Left kidney (tissue), 2 donors: Measurements from ENCODE around the gene FAU. TPM values are rescaled to one million over a fixed set of nuclear protein-coding genes. Genes with fewer than 3 reads are reported as not detected.

ENCODE experiments used
- DNase-seq: peaks from one replicate; pipeline ENCODE4 v3.0.0-alpha.2; 2013
- polyA plus RNA-seq: library from polyadenylated mRNA; unstranded; fragments of 120-200 nt; gene quantifications from one replicate; pipeline ENCODE4 v1.2.1, GENCODE V29; 2013; ENCODE audit not compliant: insufficient read length

Gene FAU
- polyA plus RNA-seq, 1 donor, result 474 TPM

DNA sequence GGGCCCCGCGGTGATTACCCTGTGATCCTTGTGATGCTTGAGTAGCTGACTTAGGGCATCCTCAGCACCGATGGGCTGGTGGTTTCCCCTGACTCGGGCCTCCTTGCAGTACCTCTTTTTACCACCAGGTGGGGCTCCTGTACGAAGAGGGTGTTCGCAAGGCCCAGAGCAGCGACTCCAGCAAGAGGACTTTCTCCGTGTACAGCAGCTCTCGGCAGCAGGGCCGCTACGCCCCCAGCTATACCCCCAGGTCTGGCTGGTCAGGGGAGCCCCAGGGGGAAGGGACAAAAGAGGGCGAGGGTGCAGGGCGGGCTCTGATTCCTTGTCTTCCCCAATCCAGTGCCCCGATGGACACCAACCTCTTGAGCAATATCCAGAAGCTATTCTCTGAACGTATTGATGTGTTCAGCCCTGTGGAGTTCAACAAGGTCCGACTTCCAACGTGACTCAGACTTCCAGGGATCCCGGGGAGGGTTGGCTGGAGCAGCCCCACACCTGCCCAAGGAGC is 11.5 kb downstream of the FAU start:
- DNase-seq, result peak; percentile 82

DNA sequence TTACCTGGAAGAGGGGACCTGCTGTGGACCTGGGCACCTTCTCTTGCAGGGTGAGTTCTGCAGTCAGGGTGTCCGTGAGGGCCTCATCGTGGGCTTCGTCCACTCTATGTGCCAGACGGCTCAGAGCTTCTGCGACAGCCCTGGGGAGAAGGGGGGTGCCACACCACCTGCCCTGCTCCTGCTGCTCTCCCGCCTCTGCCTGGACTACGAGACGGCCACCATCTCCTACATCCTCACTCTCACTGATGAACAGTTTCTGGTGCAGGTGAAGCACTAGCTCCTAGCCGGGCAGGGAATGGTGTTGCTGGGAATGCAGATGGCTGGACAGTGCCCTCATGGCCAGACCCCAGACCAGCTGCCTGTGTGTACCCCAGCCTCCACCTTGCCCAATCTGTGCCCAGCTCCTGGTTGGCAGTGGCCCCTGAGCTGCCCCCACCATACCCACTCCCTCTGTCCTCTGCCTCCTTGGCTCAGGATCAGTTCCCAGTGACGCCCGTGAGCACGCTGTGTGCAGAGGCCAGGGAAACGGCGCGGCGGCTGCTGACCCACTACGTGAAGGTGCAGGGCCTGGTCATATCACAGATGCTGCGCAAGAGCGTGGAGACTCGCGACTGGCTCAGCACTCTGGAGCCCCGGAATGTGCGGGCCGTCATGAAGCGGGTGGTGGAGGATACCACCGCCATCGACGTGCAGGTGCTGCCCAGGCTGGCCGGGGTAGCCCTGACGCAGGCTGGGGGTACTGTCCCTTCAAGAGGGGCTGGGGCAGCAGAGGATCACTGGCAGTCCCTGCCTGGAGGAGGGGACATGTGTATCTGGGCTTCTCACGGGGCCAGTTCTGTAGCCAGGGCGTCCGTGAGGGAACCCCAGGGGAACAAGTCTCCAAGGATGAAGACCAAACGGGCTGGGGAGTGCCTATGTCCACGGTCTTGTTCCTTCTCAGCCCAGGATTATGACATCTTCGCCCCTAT is 12.4 kb downstream of the FAU start:
- DNase-seq, result no peak

DNA sequence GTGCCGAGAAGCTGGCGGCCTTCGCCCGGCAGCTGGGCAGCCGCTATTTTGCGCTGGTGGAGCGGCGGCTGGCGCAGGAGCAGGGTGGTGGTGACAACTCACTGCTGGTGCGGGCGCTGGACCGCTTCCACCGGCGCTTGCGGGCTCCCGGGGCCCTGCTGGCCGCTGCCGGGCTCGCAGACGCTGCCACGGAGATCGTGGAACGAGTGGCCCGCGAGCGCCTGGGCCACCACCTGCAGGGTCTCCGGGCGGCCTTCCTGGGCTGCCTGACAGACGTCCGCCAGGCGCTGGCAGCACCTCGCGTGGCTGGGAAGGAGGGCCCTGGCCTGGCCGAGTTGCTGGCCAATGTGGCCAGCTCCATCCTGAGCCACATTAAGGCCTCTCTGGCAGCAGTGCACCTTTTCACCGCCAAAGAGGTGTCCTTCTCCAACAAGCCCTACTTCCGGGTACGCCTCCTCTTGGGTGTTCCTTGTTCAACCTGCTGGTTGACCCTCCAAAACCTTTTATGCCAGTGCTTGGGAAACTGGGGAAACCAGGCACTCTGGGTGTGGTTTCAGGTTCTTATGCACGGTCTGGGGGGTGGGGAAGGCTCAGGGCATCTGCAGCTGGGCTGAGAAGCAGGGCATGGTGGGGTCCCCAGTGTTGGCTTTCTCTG is 13.3 kb downstream of the FAU start:
- DNase-seq, result no peak

- DNase-seq, result no peak
Measured at GRCh38 chr11:65107751-65108468, 14.0 kb downstream of the FAU start.

GRCh38 chr11:65107078-65107477 is 14.9 kb downstream of the FAU start:
- DNase-seq, result no peak

- no peak for DNase-seq
Measured at GRCh38 chr11:65104628-65105027, 17.3 kb downstream of the FAU start.

DNA sequence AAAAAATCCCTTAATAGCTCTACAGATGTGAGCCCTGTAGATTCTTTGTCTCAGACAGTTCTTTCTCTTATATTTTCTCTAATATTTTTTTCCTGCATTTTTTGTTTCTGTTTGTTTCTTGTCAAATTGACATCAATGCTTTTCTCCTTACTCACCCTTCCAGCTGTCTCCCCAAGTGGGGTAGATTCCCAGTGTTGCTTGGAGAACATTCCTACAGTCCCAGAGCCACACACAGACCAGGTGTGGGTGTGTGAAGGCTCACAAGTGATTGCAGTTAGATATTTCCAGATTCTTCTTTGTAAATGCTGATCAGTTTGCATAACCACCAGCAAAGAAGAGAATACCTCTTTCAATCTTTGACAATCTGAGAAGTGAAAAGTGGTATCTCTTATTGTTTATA is 18.5 kb downstream of the FAU start:
- DNase-seq, result no peak

- no peak for DNase-seq
Measured at GRCh38 chr11:65102142-65103095, 19.5 kb downstream of the FAU start.

GRCh38 chr11:65100674-65101350 is 21.1 kb downstream of the FAU start:
- DNase-seq, result no peak

DNA sequence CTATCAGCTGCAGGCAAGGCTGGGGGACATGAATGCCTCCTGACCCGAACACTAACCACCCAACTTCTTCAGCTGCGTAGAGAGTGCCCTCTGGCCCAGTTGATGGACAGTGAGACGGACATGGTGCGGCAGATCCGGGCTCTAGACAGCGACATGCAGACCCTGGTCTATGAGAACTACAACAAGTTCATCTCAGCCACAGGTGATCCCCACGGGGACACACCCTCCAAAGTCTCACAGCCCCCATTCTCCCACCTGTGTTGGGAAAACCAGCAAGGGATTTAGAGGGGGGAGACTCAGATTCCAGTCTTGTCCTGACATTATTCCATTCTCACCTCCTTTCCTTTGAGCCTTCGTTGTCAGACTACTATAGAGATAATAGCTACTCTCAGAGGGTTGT is 25.0 kb downstream of the FAU start:
- no peak for DNase-seq

DNA sequence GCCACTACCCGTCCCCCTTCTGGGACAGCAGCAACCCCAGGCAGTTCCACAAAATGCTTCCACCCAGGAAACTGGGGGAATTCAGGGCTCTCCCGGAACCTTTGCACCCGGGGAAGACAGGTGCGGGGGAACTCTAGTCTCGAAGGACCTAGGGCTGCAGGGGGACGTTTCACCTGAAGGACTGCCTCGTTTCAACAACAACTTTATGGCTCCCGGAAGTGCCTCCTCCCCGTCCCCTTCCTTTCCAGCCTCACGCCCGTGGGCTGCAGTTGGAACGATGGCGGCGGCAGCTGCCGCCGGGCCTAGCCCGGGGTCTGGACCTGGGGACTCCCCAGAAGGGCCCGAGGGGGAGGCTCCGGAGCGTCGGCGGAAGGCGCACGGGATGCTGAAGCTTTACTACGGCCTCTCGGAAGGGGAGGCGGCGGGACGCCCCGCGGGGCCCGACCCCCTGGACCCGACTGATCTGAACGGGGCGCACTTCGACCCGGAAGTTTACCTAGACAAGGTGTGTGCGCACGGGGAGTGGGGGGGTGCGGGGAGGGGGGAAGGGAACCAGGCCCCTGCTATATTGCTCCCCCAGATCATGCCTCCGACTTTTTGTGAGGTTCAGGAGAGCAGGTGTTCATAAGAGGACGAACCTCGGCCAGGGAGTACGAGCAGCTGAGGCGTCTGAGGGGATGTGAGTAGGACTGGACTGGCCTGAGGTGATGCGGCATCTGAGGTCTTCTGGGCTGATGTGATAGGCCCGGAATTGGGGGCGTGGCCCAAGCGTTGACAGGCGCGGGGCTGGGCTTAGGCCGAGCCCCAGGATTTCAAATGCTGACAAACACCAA is 25.7 kb downstream of the FAU start, which contains the start of gene VPS51:
Gene VPS51, plus strand, starts transcription at position 241 of the 833 bp plus-strand sequence. Its CDS starts 37 bp downstream, at position 278.
- DNase-seq, result peak; percentile 91

DNA sequence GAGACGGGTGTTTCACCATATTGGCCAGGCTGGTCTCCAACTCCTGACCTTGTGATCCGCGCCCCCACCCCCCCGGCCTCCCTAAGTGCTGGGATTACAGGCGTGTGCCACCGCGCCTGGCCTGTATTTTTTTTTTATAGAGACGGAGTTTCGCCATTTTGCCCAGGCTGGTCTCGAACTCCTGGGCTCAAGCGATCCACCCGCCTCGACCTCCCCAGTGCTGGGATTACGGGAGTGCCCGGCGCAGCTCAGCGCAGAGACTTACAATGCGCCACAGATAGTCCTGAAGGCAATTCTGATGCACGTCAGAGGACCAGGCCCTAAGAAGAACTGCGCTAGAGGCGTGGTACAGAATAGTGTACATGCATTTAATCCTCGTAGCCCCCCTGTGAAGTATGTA is 26.5 kb downstream of the FAU start:
- DNase-seq, result no peak

GRCh38 chr11:65090628-65091027 is 31.3 kb downstream of the FAU start:
- DNase-seq, result no peak

DNA sequence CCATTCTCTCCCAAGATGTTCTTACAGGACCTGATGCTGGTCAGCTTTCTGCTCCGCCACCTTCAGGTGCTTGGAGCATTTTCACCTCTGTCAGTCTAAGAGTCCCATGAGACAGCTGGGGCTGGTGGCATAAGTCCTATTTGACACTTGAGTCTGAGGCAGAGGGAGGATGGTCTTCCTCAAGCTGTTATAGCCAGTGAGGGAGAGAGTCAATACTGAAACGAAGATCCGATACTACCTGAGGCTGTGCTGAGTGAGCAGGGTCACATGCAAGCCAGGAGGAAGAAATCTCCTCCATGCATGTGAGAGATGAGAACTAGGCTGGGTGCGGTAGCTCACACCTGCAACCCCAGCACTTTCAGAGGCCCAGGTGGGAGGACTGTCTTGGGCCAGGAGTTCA is 32.3 kb downstream of the FAU start:
- DNase-seq, result no peak

DNA sequence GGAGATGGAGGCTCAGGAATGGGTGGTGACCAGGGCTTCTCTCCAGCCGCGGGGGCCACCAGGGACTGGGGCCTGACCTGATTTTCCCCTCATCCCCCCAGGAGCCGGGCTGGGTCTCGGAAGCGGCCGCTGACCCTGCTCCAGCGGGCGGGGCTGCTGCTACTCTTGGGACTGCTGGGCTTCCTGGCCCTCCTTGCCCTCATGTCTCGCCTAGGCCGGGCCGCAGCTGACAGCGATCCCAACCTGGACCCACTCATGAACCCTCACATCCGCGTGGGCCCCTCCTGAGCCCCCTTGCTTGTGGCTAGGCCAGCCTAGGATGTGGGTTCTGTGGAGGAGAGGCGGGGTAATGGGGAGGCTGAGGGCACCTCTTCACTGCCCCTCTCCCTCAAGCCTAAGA is 34.1 kb downstream of the FAU start:
- no peak for DNase-seq

GRCh38 chr11:65087216-65087615 is 34.7 kb downstream of the FAU start:
- DNase-seq, result no peak

GRCh38 chr11:65086809-65087208 is 35.1 kb downstream of the FAU start:
- no peak for DNase-seq

GRCh38 chr11:65085446-65085845 is 36.5 kb downstream of the FAU start:
- no peak for DNase-seq

DNA sequence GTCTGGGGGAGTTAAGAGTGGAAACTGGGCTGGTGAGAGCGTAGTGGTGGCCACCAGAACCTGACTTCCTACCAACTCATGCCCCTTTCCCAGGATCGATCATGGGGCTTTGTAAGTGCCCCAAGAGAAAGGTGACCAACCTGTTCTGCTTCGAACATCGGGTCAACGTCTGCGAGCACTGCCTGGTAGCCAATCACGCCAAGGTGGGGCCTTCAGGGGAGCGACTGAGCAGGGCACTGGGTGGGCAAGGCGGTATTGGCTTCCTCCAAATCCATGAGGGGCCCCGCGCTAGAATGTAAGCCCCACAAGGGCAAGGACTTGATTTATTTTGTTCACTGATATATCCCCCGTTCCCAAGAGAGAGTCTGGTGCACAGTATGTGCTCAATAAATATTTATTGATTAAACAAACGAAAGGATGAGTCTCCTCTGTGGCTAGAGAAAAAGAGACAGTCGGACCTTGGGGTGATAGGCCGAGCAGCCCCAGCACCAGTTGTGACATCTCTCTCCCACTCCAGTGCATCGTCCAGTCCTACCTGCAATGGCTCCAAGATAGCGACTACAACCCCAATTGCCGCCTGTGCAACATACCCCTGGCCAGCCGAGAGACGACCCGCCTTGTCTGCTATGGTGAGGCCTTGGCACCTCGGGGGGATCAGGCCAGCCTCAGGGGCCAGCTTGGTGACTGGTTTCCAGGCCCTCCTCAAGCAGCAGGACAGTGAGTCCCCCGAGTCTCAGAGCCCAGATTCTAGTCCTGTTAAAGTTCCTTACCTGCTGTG is 37.1 kb downstream of the FAU start:
- DNase-seq, result no peak
